B cell (primary cell): ENCODE results near the gene SCGN. TPM values are rescaled to one million over a fixed set of nuclear protein-coding genes. Genes with fewer than 3 reads are reported as not detected.

Experiments used
- ATAC-seq: fragments of 200-7000 bp; cut with Tn5 transposase; one replicate; pipeline ENCODE4 v1.10.0; 2021; ENCODE audit warnings: low read depth, mild to moderate bottlenecking, moderate number of reproducible peaks, moderate library complexity
- CTCF ChIA-PET: fragments of 350-600 bp; sonication (Branson Sonifier 250); formaldehyde crosslinking; loops from one replicate; lab custom pipeline; 2021; ENCODE audit warnings: antibody characterized with exemption, inconsistent platforms; lab: Charles Lee
- POLR2A ChIA-PET: fragments of 350-600 bp; sonication (Branson Sonifier 250); formaldehyde crosslinking; loops from one replicate; lab custom pipeline; 2021; ENCODE audit warnings: antibody characterized with exemption; lab: Charles Lee
- DNase-seq: peaks from one replicate; pipeline ENCODE4 v3.0.0; 2013
- H2AFZ ChIP-seq: 2 replicates; pipeline ENCODE4 v1.6.1; 2012; ENCODE audit warnings: mild to moderate bottlenecking, low read depth, low read length; ENCODE audit not compliant: insufficient read depth, poor library complexity, severe bottlenecking
- H3K27ac ChIP-seq, 2 donors: 1 replicate in 1 of 2; 2 replicates in 1 of 2; pipeline ENCODE4 v1.5.1; 2012 to 2013; ENCODE audit warnings: low read length in 2 of 2, mild to moderate bottlenecking in 2 of 2, moderate library complexity in 1 of 2
- H3K27me3 ChIP-seq, 4 experiments: fragments of 200-600 bp in 1 of 4; sonication (generic) in 1 of 4; replicated peaks in 1 of 4; 1 replicate in 2 of 4; 2 replicates in 2 of 4; pipeline versions ENCODE4 v1.6.1 to v1.7.0; 2013 to 2016; ENCODE audit warnings: low read length in 3 of 4, mild to moderate bottlenecking in 2 of 4, mixed read lengths in 1 of 4, moderate library complexity in 1 of 4; ENCODE audit not compliant: insufficient read depth in 4 of 4, control insufficient read depth in 3 of 4; ENCODE audit errors: control extremely low read depth in 1 of 4
- H3K36me3 ChIP-seq, 2 experiments: replicated peaks in 1 of 2; 1 replicate in 1 of 2; 2 replicates in 1 of 2; pipeline versions ENCODE4 v1.6.1 to v1.7.1; 2013; ENCODE audit warnings: low read length in 1 of 2; ENCODE audit not compliant: insufficient read depth in 2 of 2, control insufficient read depth in 1 of 2; ENCODE audit errors: control extremely low read depth in 1 of 2, extremely low read depth in 1 of 2
- H3K4me1 ChIP-seq, 2 donors: fragments of 200-600 bp in 1 of 2; sonication (generic) in 1 of 2; 1 replicate in 1 of 2; 2 replicates in 1 of 2; pipeline versions ENCODE4 v1.5.1 to v1.6.1; 2013 to 2017; ENCODE audit warnings: low read length in 2 of 2; ENCODE audit not compliant: control insufficient read depth in 2 of 2, insufficient read depth in 2 of 2
- H3K4me2 ChIP-seq: replicated peaks from 2 replicates; pipeline ENCODE3; 2012; ENCODE audit warnings: mild to moderate bottlenecking, low read depth, low read length; ENCODE audit not compliant: poor library complexity, severe bottlenecking
- H3K4me3 ChIP-seq, 5 experiments: fragments of 200-600 bp in 1 of 5; sonication (generic) in 1 of 5; 1 replicate in 3 of 5; 2 replicates in 2 of 5; pipeline versions ENCODE4 v1.5.1 to v1.7.0; 2011 to 2016; ENCODE audit warnings: low read length in 4 of 5, mild to moderate bottlenecking in 4 of 5, low read depth in 2 of 5, control low read depth in 1 of 5, moderate library complexity in 1 of 5; ENCODE audit not compliant: insufficient read depth in 1 of 5; ENCODE audit errors: control extremely low read depth in 1 of 5, extremely low read depth in 1 of 5
- H3K79me2 ChIP-seq: fragments of 200-600 bp; sonication (generic); one replicate; pipeline ENCODE4 v1.6.0; 2016; ENCODE audit warnings: low read length; ENCODE audit not compliant: control insufficient read depth, insufficient read depth
- H3K9ac ChIP-seq: fragments of 200-600 bp; sonication (generic); 2 replicates; pipeline ENCODE4 v1.6.1; 2017; ENCODE audit warnings: mild to moderate bottlenecking, low read length, moderate library complexity
- H3K9me3 ChIP-seq, 3 donors: one replicate each; pipeline versions ENCODE4 v1.6.1 to v1.7.1; 2013; ENCODE audit warnings: low read length in 2 of 3; ENCODE audit not compliant: control insufficient read depth in 2 of 3, insufficient read depth in 1 of 3; ENCODE audit errors: control extremely low read depth in 1 of 3
- H4K20me1 ChIP-seq: 2 replicates; pipeline ENCODE4 v1.6.0; 2012; ENCODE audit warnings: mild to moderate bottlenecking, low read length; ENCODE audit not compliant: insufficient read depth, control insufficient read depth, poor library complexity, severe bottlenecking
- H3K27ac Mint-ChIP-seq: one replicate; pipeline ENCODE4 v1.8.0; 2021; ENCODE audit warnings: mixed read lengths
- H3K27me3 Mint-ChIP-seq: one replicate; pipeline ENCODE4 v1.8.0; 2021; ENCODE audit warnings: mixed read lengths
- H3K4me1 Mint-ChIP-seq: one replicate; pipeline ENCODE4 v1.8.0; 2021; ENCODE audit warnings: mixed read lengths
- H3K4me3 Mint-ChIP-seq: one replicate; pipeline ENCODE4 v1.8.0; 2021; ENCODE audit warnings: mixed read lengths
- H3K9me3 Mint-ChIP-seq: one replicate; pipeline ENCODE4 v1.8.0; 2022; ENCODE audit warnings: mixed read lengths; ENCODE audit not compliant: insufficient read depth
- CTCF ChIP-seq: fragments of 200-600 bp; IDR thresholded peaks from one replicate; pipeline ENCODE4 v1.8.0; 2022; ENCODE audit warnings: antibody characterized with exemption, mild to moderate bottlenecking
- EZH2 ChIP-seq: IDR thresholded peaks from 2 replicates; pipeline ENCODE4 v1.6.1; 2012; ENCODE audit warnings: borderline replicate concordance, low read depth, mild to moderate bottlenecking, moderate library complexity, low read length; ENCODE audit not compliant: insufficient read depth, poor library complexity, severe bottlenecking
- WGBS: methylation state at CpG from one replicate; pipeline ENCODE4 v1.1.5; 2013; ENCODE audit warnings: missing lambda C conversion rate; ENCODE audit not compliant: insufficient coverage; 5-methylcytosine and 5-hydroxymethylcytosine counted together
- intact Hi-C: fragments of 100-400 bp; cut with micrococcal nuclease; formaldehyde crosslinking; loops from one replicate; pipeline ENCODE4 v1.10.0; 2022
- polyA plus RNA-seq: library from polyadenylated mRNA; depleted of rRNA; stranded (reverse); fragments of >200 nt; gene quantifications from 2 replicates; pipeline ENCODE4 v1.2.3, GENCODE V29; 2012
- total RNA-seq, 2 donors: library from RNA; stranded (reverse); fragments of 120-200 nt in 1 of 2; gene quantifications; 1 replicate in 1 of 2; 2 replicates in 1 of 2; pipeline versions ENCODE4 v1.2.3 to v1.2.4, GENCODE V29; 2013 to 2022

The SCGN gene
- total and polyA plus RNA-seq, 2 donors (not counting 1 experiment from before 2014, with no cell fraction given), result not detected

GRCh38 chr6:25704001-25704400, 52.0 kb downstream of the SCGN start:
- peaks cover 0 to 3% (median 2%) of the 10 kb centered on the region in 3 donors for H3K9me3 ChIP-seq
- peaks cover 27% of the 10 kb centered on the region for H3K27me3 Mint-ChIP-seq
- H3K4me3 Mint-ChIP-seq, result no peak overlapping the region
- no peaks in the 10 kb centered on the region for H3K9me3 Mint-ChIP-seq
- no peak for ATAC-seq
- CTCF ChIA-PET, result interaction anchor here (0.5 kb wide), 1 partner anchor 441 kb away, joined by 4 read pairs; no protein-coding TSS in a partner anchor
- no peak for DNase-seq
- WGBS, result no CpG with 5 or more reads among the region's 3 CpGs
- H3K9ac ChIP-seq, result no peak overlapping the region
- intact Hi-C loops, result no loop called here
- H3K4me1 Mint-ChIP-seq, result no peaks in the 10 kb centered on the region
- no peak overlapping the region for H3K4me3 ChIP-seq
- H3K27ac Mint-ChIP-seq, result no peak overlapping the region
- H3K79me2 ChIP-seq, result no peaks in the 10 kb centered on the region
- no peak for TF ChIP-seq EZH2
- TF ChIP-seq CTCF, result no peak
- POLR2A ChIA-PET, result no interaction called here
- peaks cover 0 to 7% (median 0%) of the 10 kb centered on the region in 4 experiments for H3K27me3 ChIP-seq
- H2AFZ ChIP-seq, result no peak overlapping the region
- no peak overlapping the region for H3K27ac ChIP-seq
- H4K20me1 ChIP-seq, result no peaks in the 10 kb centered on the region
- H3K36me3 ChIP-seq, result no peaks in the 10 kb centered on the region
- no peak overlapping the region for H3K4me2 ChIP-seq
- H3K4me1 ChIP-seq, result no peaks in the 10 kb centered on the region

- Mint-ChIP-seq H3K27me3 (peaks cover 30% of the 10 kb centered on the region), H3K4me1 (no peaks in the 10 kb centered on the region), H3K4me3 (no peak overlapping the region), H3K27ac (no peak overlapping the region), H3K9me3 (no peaks in the 10 kb centered on the region)
- CTCF ChIA-PET, result interaction anchor here (1.0 kb wide), 1 partner anchor 13 kb away, joined by 5 read pairs; no protein-coding TSS in a partner anchor
- Histone ChIP-seq H3K9ac (no peak overlapping the region), H3K4me2 (no peak overlapping the region), H3K9me3 (peaks cover 0 to 4% (median 0%) of the 10 kb centered on the region in 3 donors), H3K27me3 (peaks cover 0 to 7% (median 0%) of the 10 kb centered on the region in 4 experiments), H4K20me1 (no peaks in the 10 kb centered on the region), H2AFZ (no peak overlapping the region), H3K4me3 (no peak overlapping the region), H3K4me1 (no peaks in the 10 kb centered on the region), H3K36me3 (no peaks in the 10 kb centered on the region), H3K79me2 (no peaks in the 10 kb centered on the region), H3K27ac (no peak overlapping the region)
- ATAC-seq, result no peak
- intact Hi-C loops, result no loop called here
- DNase-seq, result no peak
- POLR2A ChIA-PET, result no interaction called here
- TF ChIP-seq EZH2 (no peak), CTCF (no peak)
- WGBS, result 74% methylated on average over 5 of the region's 6 CpGs
Measured at GRCh38 chr6:25706314-25707014, 54.4 kb downstream of the SCGN start.
